ENCODE measurements around the gene SCN4B. TPM values are rescaled to one million over a fixed set of nuclear protein-coding genes. Genes with fewer than 3 reads are reported as not detected.
"Not testable (repeated sequence)": the region's sequence is repeated elsewhere in the genome, so short reads cannot be mapped to it uniquely, and the experiment has no call there.

Gene SCN4B, protein sequence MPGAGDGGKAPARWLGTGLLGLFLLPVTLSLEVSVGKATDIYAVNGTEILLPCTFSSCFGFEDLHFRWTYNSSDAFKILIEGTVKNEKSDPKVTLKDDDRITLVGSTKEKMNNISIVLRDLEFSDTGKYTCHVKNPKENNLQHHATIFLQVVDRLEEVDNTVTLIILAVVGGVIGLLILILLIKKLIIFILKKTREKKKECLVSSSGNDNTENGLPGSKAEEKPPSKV
- total RNA-seq (1 to 10 TPM; 2.6 to 7.3 (median 6.0) TPM), polyA plus RNA-seq (9.0 TPM)
- long read RNA-seq, donor 1, full-length matches to known transcripts, result 6 of 28 reads
- long read RNA-seq, donor 1, partial matches to known transcripts, result 0 of 28 reads
- long read RNA-seq, donor 1, other reads (novel, unspliced or antisense), result 22 of 28 reads
- long read RNA-seq, donor 2, full-length matches to known transcripts, result 1 of 3 reads
- long read RNA-seq, donor 2, partial matches to known transcripts, result 0 of 3 reads
- long read RNA-seq, donor 2, other reads (novel, unspliced or antisense), result 2 of 3 reads
- long read RNA-seq, donor 3, partial matches to known transcripts, result 2 of 10 reads
- long read RNA-seq, donor 3, other reads (novel, unspliced or antisense), result 8 of 10 reads
- long read RNA-seq, donor 4, full-length matches to known transcripts, result 1 of 11 reads
- long read RNA-seq, donor 4, partial matches to known transcripts, result 0 of 11 reads
- long read RNA-seq, donor 4, other reads (novel, unspliced or antisense), result 10 of 11 reads

DNA sequence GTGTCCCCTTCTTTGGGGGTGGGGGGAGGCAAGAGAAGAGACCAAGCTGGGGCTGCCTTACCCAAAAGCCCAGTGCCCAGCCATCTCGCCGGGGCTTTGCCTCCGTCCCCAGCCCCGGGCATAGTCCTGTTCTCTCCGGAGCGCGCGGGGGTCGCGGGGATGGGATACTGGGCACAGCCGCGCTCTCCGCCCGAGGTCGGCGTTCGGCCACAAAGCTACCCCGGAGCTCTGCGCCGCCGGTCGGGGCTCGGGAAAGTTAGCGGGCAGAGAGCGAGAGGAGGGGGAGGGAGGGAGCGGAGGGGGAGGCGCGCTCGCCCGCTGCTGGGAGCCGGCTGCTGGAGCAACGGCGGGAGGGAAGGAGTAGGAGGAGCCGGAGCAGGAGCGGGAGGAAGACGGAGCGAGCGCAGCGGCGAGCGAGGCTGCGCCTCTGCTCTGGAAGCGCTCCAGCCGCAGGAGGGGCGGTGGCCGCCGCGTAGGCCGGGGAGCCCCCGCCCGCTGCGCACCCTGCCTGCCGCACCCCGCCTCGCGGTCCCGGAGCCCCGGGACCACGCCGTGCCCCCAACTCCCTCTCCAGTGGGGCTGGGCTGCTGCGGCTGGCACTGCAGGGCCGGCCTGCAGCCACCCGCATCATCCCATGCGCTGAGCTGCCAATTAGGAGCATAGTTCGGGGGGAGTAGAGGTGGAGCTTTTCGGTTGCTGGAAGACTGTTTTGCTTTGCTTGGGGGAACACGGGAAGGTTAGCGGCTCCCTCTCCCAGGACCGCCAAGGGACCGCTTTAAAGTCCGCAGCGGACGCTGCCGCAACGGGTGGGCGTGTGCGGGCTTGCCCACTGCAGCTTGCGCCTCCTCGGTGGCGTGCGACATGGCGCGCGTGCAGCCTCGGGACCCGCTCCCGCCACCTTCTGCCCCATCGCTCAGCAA, at the start of gene SCN4B:
TSS of gene SCN4B (minus strand) at position 272 of the 920 bp plus-strand sequence. CDS start at position 122, 150 bp downstream.
- H3K27me3 ChIP-seq (ENCODE audit: control insufficient read depth, insufficient read depth), result no peaks in the 10 kb centered on the region
- H3K4me1 ChIP-seq (ENCODE audit: control insufficient read depth, insufficient read depth, low read length), result no peaks in the 10 kb centered on the region
- peak; percentile 88 to 89 for ATAC-seq
- WGBS, result under 1% methylated on average over 88 of the region's 88 CpGs
- no peaks in the 10 kb centered on the region for H3K9me3 ChIP-seq (ENCODE audit: control insufficient read depth, low read length)
- peak; percentile 75 to 91 (median 87) for DNase-seq
- intact Hi-C loops (cut with DNase I), result no loop called here
- peak within 1 kb of the TSS; percentile 60 for H3K4me3 ChIP-seq (ENCODE audit: low read length)
- no peak within 1 kb of the TSS for H3K27ac ChIP-seq (ENCODE audit: low read length)

DNA sequence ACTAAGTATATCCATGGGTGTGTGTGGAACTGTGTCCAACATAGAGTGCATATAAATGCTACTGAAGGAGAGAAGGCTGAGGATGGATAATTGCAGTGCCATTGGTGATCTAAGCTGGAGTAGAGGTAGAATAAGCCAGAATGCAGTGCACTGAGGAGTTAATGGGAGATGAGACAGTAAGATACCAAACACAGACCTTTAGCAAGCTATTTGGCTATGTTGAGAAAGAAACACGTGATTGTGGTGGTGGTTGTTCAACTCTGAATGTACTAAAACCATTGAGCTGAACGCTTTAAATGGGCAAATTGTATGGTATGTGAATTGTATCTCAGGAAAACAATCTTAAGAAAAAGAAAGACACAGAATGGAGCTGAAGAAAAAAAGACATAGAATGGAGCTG, 49.3 kb upstream of the SCN4B start:
- ATAC-seq (no peak), DNase-seq (no peak)
- intact Hi-C loops (cut with DNase I), result no loop called here
- WGBS, result 85% methylated on average over 2 of the region's 2 CpGs
- H3K4me1 ChIP-seq (ENCODE audit: control insufficient read depth, insufficient read depth, low read length), result no peaks in the 10 kb centered on the region
- H3K9me3 ChIP-seq (ENCODE audit: control insufficient read depth, low read length), result no peaks in the 10 kb centered on the region
- no peaks in the 10 kb centered on the region for H3K27me3 ChIP-seq (ENCODE audit: control insufficient read depth, insufficient read depth)
- H3K4me3 ChIP-seq (ENCODE audit: low read length), result no peak overlapping the region
- no peak overlapping the region for H3K27ac ChIP-seq (ENCODE audit: low read length)

DNA sequence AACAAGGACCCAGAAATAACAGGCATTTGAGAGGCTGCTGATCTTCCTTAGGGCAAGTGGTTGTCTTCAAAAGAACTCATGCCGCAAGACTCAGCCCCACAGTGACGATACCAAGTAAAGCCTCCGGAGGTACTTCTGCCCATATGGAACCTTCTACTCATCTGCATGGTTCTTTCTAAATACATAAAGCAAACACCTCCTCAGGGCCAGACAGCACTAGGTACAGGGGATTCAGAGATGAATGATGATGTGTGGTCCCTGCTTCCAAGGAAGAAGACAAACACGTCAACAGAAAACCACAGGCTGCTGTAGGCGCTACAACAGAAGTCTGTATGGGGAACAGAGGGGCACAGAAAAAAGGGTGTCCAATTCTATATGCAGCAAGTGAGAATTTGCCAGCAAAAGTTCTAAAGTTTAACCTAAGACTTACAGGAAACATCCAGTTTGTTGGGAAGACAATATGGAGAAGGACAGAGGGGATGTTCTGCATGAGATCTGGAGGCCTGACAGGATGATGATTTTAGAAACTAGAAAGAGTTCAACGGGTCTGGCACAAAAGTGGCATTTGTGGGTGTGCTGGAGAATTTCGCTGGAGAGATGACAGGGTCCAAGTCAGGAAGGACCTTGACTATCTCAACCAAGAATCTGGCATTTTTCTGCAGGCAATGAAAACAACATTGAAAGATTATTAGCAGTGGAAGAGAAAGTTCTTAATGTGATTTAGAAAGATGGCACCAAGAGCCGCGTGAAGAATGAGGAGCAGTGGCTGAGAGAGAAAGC, 48.5 kb upstream of the SCN4B start:
- intact Hi-C loops (cut with DNase I), result no loop called here
- WGBS, result 89% methylated on average over 9 of the region's 9 CpGs
- Histone ChIP-seq H3K27me3 (ENCODE audit: control insufficient read depth, insufficient read depth) (no peaks in the 10 kb centered on the region), H3K27ac (ENCODE audit: low read length) (no peak overlapping the region), H3K4me3 (ENCODE audit: low read length) (no peak overlapping the region), H3K9me3 (ENCODE audit: control insufficient read depth, low read length) (no peaks in the 10 kb centered on the region), H3K4me1 (ENCODE audit: control insufficient read depth, insufficient read depth, low read length) (no peaks in the 10 kb centered on the region)
- ATAC-seq (no peak), DNase-seq (no peak)

DNA sequence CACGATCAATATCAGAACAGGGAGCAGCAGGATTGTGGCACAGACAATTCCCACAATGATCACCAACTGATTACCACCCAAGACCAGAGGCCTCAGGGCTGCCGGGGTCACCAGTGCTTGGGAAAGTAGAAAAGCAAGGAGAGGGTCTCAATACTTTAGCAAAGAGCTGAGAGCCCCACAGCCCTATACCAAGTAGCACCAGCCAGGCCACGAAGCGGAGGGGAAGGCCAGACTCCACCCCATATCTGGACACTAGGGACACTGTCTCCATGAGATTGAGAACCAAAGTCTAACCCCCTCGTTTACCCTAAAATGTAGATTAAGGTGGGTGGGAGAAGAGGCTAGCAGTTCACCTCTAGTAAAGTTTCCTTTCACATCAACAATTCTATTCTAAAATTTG, 47.9 kb upstream of the SCN4B start:
- WGBS, result 84% methylated on average over 5 of the region's 5 CpGs
- Histone ChIP-seq H3K27me3 (ENCODE audit: control insufficient read depth, insufficient read depth) (no peaks in the 10 kb centered on the region), H3K27ac (ENCODE audit: low read length) (no peak overlapping the region), H3K4me3 (ENCODE audit: low read length) (no peak overlapping the region), H3K9me3 (ENCODE audit: control insufficient read depth, low read length) (no peaks in the 10 kb centered on the region), H3K4me1 (ENCODE audit: control insufficient read depth, insufficient read depth, low read length) (no peaks in the 10 kb centered on the region)
- intact Hi-C loops (cut with DNase I), result no loop called here
- ATAC-seq, result no peak
- DNase-seq, result no peak

DNA sequence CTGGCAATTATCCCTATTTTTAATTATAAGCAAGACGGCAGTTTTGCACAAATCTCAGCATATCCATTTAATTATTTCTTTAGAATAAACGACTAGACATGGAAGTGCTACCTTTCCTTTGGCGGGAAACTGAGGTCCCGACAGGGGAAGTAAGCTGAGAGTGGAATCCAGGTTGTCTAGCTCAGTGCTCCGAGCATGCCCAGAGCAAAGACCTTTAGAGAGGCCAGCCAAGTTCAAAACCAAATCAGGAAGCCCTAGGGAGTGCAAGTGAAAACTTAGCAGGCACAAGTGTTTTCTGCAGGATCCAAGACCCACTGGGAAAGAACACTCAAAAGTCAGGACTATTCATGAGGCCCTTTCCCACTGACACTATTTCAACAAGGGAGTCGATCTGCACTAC, 46.5 kb upstream of the SCN4B start:
- ATAC-seq (no peak), DNase-seq (no peak)
- Histone ChIP-seq H3K27ac (ENCODE audit: low read length) (no peak overlapping the region), H3K4me1 (ENCODE audit: control insufficient read depth, insufficient read depth, low read length) (peaks cover 3% of the 10 kb centered on the region), H3K9me3 (ENCODE audit: control insufficient read depth, low read length) (no peaks in the 10 kb centered on the region), H3K4me3 (ENCODE audit: low read length) (no peak overlapping the region), H3K27me3 (ENCODE audit: control insufficient read depth, insufficient read depth) (no peaks in the 10 kb centered on the region)
- 60% methylated on average over 6 of the region's 6 CpGs for WGBS
- intact Hi-C loops (cut with DNase I), result loop anchor here in 3 of 4 donors (2.0 to 10.0 kb wide), 4 partner anchors 92 to 286 kb away; partner anchors contain the start of gene UBE4A (in 1 of the 3)

DNA sequence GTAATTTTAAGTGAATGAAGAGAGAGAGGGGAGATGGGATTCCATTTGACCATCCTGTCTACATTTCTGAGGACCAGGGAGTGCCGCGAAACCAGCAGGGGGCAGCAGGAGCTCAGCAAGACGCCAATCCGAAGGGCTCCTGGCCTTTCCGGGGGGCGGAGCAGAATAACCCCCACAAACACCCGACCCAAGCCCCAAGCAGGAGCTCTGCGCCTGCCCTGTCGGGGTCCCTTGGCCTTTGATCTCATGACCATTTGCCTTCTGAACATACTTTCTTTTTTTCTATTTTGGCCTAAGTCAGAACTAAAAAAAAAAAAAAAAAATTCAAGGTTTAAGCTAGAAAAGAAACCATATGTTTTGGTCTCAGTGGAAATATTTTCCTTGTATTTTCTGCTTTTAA, 45.7 kb upstream of the SCN4B start:
- peak; percentile 87 to 94 (median 93) for DNase-seq
- Histone ChIP-seq H3K4me1 (ENCODE audit: control insufficient read depth, insufficient read depth, low read length) (peaks cover 3% of the 10 kb centered on the region), H3K9me3 (ENCODE audit: control insufficient read depth, low read length) (no peaks in the 10 kb centered on the region), H3K27me3 (ENCODE audit: control insufficient read depth, insufficient read depth) (no peaks in the 10 kb centered on the region), H3K4me3 (ENCODE audit: low read length) (no peak overlapping the region), H3K27ac (ENCODE audit: low read length) (no peak overlapping the region)
- intact Hi-C loops (cut with DNase I), result loop anchor here in 3 of 4 donors (2.0 to 10.0 kb wide), 4 partner anchors 92 to 286 kb away; partner anchors contain the start of gene UBE4A (in 1 of the 3)
- ATAC-seq, result peak; percentile 56 to 72
- 2% methylated on average over 9 of the region's 9 CpGs for WGBS

DNA sequence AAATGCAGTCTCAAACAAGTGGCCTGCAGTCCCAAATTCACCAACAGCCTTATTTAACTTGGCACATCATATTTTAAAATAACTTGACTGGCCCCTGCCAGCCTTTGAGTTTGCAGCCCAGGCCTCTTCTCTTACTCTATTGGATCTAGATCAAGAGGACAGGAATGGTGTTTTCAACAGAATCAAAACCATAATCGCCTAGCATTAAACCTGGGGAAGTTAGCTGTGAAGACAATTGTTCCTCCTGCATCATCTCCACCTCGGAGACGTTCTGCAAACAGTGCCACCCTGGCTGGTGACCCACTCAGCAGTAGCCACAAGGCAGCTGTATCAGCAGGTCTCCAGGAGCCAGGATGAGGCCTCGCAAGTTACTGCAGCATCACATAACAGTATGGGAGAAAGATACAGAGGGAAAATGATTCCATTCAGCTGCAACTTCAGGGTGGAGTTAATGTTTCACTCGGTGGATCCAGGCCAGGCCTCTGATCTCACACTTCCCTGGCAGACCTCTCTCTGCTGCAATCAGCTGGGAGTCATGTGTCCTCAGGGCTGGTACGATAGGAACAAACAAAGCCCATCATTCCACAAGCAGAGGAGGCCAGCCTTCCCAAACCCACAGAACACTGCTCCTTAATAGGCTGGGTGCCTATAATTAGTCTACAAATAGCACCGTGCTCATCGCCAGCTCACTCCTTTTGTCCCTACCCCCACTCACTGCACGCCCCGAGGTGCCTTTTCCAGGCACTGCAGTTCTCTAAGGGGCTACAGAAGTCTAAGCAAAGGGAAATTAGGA, 42.4 kb upstream of the SCN4B start:
- Histone ChIP-seq H3K27ac (ENCODE audit: low read length) (peak overlapping the region; percentile 97), H3K9me3 (ENCODE audit: control insufficient read depth, low read length) (no peaks in the 10 kb centered on the region), H3K4me1 (ENCODE audit: control insufficient read depth, insufficient read depth, low read length) (peaks cover 3% of the 10 kb centered on the region), H3K4me3 (ENCODE audit: low read length) (no peak overlapping the region), H3K27me3 (ENCODE audit: control insufficient read depth, insufficient read depth) (no peaks in the 10 kb centered on the region)
- DNase-seq (peak; percentile 87 to 93 (median 88)), ATAC-seq (peak; percentile 98)
- WGBS, result 24% methylated on average over 10 of the region's 10 CpGs
- intact Hi-C loops (cut with DNase I), result loop anchor here in 2 of 4 donors (5.0 to 10.0 kb wide), 3 partner anchors 157 to 290 kb away; partner anchors contain the start of gene UBE4A (in 1 of the 2)

DNA sequence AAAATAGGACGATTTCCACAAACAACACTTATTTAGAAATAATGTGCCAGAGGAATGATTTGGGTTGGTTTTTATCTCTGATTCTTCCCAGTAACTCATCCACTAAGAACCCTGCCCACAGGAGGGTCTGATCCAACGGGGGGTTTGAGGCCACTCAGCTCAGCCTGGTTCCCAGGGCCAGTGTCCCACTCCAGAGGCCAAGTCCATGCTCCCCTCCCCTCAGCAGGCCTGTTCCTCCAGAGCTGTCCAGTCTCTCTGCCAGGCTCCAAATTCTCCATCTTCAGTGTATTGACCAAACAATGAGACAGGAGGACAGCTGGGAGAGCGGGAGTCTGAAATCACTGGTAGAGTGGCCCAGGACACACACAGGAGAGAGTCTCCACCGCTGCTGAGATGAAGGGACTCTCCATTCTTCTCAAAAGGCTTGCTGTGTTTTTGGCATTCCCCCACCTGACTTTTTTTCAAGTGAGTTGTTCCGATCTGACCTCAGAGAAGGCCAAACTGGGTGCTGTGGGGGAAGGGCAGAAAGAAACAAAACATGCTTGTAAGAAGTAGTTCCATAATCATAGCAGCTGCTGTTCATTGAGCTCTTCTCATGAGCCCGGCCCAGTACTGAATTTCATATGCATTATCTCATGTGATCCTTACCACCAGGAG, 41.4 kb upstream of the SCN4B start:
- H3K27ac ChIP-seq (ENCODE audit: low read length), result peak overlapping the region; percentile 97
- H3K4me1 ChIP-seq (ENCODE audit: control insufficient read depth, insufficient read depth, low read length), result peaks cover 3% of the 10 kb centered on the region
- intact Hi-C loops (cut with DNase I), result loop anchor here in 1 of 4 donors (10.0 kb wide), 1 partner anchor 291 kb away; no protein-coding TSS in a partner anchor
- WGBS, result 64% methylated on average over 6 of the region's 6 CpGs
- no peaks in the 10 kb centered on the region for H3K9me3 ChIP-seq (ENCODE audit: control insufficient read depth, low read length)
- DNase-seq (no peak), ATAC-seq (no peak)
- no peak overlapping the region for H3K4me3 ChIP-seq (ENCODE audit: low read length)
- no peaks in the 10 kb centered on the region for H3K27me3 ChIP-seq (ENCODE audit: control insufficient read depth, insufficient read depth)

DNA sequence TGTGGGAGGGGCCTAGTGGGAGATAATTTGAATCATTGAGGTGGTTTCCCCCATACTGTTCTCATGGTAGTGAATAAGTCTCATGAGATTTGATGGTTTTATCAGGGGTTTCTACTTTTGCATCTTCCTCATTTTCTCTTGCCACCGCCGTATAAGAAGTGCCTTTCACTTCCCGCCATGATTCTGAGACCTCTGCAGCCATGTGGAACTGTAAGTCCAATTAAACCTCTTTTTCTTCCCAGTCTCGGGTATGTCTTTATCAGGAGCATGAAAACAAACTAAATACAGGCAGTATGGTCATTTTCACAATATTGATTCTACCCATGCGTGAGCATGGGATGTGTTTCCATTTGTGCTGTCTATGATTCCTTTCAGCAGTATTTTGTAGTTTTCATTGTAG, 40.2 kb upstream of the SCN4B start:
- not testable (repeated sequence) for H3K4me3 ChIP-seq (ENCODE audit: low read length); ATAC-seq; H3K4me1 ChIP-seq (ENCODE audit: control insufficient read depth, insufficient read depth, low read length); H3K27ac ChIP-seq (ENCODE audit: low read length); DNase-seq; H3K9me3 ChIP-seq (ENCODE audit: control insufficient read depth, low read length); H3K27me3 ChIP-seq (ENCODE audit: control insufficient read depth, insufficient read depth)
- intact Hi-C loops (cut with DNase I), result loop anchor here in 1 of 4 donors (10.0 kb wide), 1 partner anchor 292 kb away; no protein-coding TSS in a partner anchor
- 91% methylated on average over 5 of the region's 5 CpGs for WGBS
